Effector memory CD4-positive, alpha-beta T cell (primary cell): ENCODE data around the gene GRHL1.

Source experiments
- DNase-seq, 3 donors: peaks; one replicate each; pipeline ENCODE4 v3.0.0-alpha.2; 2020
- H3K27ac ChIP-seq: 2 replicates; pipeline ENCODE4 v1.7.0; 2013; ENCODE audit warnings: mild to moderate bottlenecking, low read length, moderate library complexity; ENCODE audit not compliant: insufficient read depth, poor library complexity, severe bottlenecking
- H3K27me3 ChIP-seq: replicated peaks from 2 replicates; pipeline ENCODE4 v1.7.0; 2013; ENCODE audit warnings: mild to moderate bottlenecking, low read length; ENCODE audit not compliant: insufficient read depth, control insufficient read depth, poor library complexity, severe bottlenecking
- H3K36me3 ChIP-seq: 2 replicates; pipeline ENCODE4 v1.7.0; 2013; ENCODE audit warnings: mild to moderate bottlenecking, low read length, moderate library complexity; ENCODE audit not compliant: control insufficient read depth, insufficient read depth
- H3K4me1 ChIP-seq: 2 replicates; pipeline ENCODE4 v1.7.0; 2013; ENCODE audit warnings: low read length, mild to moderate bottlenecking; ENCODE audit not compliant: control insufficient read depth, insufficient read depth, poor library complexity, severe bottlenecking
- H3K4me3 ChIP-seq: 2 replicates; pipeline ENCODE4 v1.7.0; 2013; ENCODE audit warnings: low read length, low read depth, mild to moderate bottlenecking; ENCODE audit not compliant: insufficient read depth, poor library complexity, severe bottlenecking
- H3K9me3 ChIP-seq: 2 replicates; pipeline ENCODE4 v1.7.0; 2013; ENCODE audit warnings: mild to moderate bottlenecking, low read length, moderate library complexity; ENCODE audit not compliant: control insufficient read depth

The GRHL1 gene

GRCh38 chr2:9961013-9961412, 9.5 kb downstream of the GRHL1 start:
- H3K36me3 ChIP-seq: no peaks in the 10 kb centered on the region
- H3K27me3 ChIP-seq: no peaks in the 10 kb centered on the region
- no peaks in the 10 kb centered on the region for H3K9me3 ChIP-seq
- H3K4me3 ChIP-seq: no peak overlapping the region
- no peaks in the 10 kb centered on the region for H3K4me1 ChIP-seq
- no peak for DNase-seq
- no peak overlapping the region for H3K27ac ChIP-seq

DNA sequence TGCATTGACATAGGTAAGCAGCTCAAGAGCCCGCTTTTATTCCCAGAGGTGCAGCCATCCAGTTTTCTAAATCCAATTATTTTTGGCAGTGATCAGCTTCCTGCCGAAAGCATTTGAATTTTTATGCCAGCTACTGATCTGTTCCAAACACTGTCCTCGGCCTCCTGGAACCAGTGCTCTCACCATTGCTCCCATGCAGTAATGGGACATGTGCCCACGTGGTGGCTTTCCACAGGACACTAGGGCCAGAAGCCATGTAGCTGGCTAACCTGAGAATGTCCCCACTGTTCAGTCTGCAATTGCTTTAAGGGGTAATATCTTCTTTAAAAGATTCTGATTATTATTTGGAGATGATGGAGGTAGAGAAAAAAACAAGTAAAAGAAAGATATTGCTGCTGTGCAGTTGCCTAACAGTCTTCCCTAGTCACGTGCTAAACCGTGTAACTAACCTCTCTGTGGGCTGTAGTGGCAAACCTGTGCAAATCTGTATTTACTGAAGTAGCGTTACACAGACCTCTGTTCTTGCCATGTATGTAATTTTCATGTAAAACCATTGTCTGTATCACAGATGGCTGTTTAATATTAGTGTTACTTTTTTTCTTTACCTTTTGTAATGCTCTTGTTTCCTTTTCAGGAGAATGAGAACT, 13.0 kb downstream of the GRHL1 start:
- Histone ChIP-seq H3K27me3 (no peaks in the 10 kb centered on the region), H3K9me3 (no peaks in the 10 kb centered on the region), H3K4me3 (no peak overlapping the region), H3K27ac (no peak overlapping the region), H3K36me3 (no peaks in the 10 kb centered on the region), H3K4me1 (no peaks in the 10 kb centered on the region)
- DNase-seq: no peak

DNA sequence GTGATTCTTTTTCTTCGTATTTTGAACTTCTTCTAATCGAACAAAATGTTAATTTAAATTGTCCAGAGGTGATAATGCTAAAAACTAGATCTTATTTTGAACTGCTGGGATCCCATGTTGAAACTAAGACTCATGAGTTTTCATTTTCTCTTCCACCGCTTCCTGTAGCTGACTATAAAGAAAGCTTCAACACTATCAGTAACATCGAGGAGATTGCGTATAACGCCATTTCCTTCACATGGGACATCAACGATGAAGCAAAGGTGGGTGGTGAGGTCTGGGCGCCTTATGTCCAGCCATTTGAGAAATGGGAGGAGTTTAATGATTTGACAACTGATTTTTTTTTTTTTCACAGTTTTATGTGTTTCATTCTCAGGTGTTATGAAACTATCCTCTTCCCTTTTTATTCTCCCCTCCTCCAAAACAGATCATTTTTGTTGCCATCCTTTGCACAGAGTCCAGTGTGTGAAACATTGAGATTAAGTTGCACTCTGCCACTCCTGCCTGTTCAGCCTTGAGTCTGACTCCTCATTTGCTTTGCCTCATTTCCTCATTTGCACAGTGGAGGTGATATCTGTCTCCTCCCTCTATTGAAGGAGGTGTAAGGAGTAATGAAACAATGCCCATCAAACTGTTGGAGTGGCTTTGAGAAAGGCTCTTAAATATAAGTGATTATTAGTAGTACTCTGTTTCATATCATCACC, 13.8 kb downstream of the GRHL1 start:
- H3K4me1 ChIP-seq: no peaks in the 10 kb centered on the region
- no peaks in the 10 kb centered on the region for H3K27me3 ChIP-seq
- H3K27ac ChIP-seq: no peak overlapping the region
- H3K36me3 ChIP-seq: no peaks in the 10 kb centered on the region
- H3K9me3 ChIP-seq: no peaks in the 10 kb centered on the region
- DNase-seq: no peak
- H3K4me3 ChIP-seq: no peak overlapping the region

GRCh38 chr2:9966491-9967022, 15.1 kb downstream of the GRHL1 start:
- Histone ChIP-seq H3K9me3 (no peaks in the 10 kb centered on the region), H3K4me3 (no peak overlapping the region), H3K27ac (no peak overlapping the region), H3K27me3 (no peaks in the 10 kb centered on the region), H3K4me1 (no peaks in the 10 kb centered on the region), H3K36me3 (no peaks in the 10 kb centered on the region)
- DNase-seq: no peak

GRCh38 chr2:9967053-9967775, 15.7 kb downstream of the GRHL1 start:
- Histone ChIP-seq H3K27me3 (no peaks in the 10 kb centered on the region), H3K27ac (no peak overlapping the region), H3K9me3 (no peaks in the 10 kb centered on the region), H3K4me3 (no peak overlapping the region), H3K4me1 (no peaks in the 10 kb centered on the region), H3K36me3 (no peaks in the 10 kb centered on the region)
- no peak for DNase-seq

GRCh38 chr2:9968553-9969497, 17.3 kb downstream of the GRHL1 start:
- no peaks in the 10 kb centered on the region for H3K36me3 ChIP-seq
- H3K4me1 ChIP-seq: no peaks in the 10 kb centered on the region
- DNase-seq: no peak
- no peak overlapping the region for H3K27ac ChIP-seq
- H3K4me3 ChIP-seq: no peak overlapping the region
- no peaks in the 10 kb centered on the region for H3K9me3 ChIP-seq
- no peaks in the 10 kb centered on the region for H3K27me3 ChIP-seq

GRCh38 chr2:9970200-9971044, 18.9 kb downstream of the GRHL1 start:
- Histone ChIP-seq H3K4me1 (no peaks in the 10 kb centered on the region), H3K4me3 (no peak overlapping the region), H3K27ac (no peak overlapping the region), H3K36me3 (no peaks in the 10 kb centered on the region), H3K27me3 (no peaks in the 10 kb centered on the region), H3K9me3 (no peaks in the 10 kb centered on the region)
- no peak for DNase-seq

DNA sequence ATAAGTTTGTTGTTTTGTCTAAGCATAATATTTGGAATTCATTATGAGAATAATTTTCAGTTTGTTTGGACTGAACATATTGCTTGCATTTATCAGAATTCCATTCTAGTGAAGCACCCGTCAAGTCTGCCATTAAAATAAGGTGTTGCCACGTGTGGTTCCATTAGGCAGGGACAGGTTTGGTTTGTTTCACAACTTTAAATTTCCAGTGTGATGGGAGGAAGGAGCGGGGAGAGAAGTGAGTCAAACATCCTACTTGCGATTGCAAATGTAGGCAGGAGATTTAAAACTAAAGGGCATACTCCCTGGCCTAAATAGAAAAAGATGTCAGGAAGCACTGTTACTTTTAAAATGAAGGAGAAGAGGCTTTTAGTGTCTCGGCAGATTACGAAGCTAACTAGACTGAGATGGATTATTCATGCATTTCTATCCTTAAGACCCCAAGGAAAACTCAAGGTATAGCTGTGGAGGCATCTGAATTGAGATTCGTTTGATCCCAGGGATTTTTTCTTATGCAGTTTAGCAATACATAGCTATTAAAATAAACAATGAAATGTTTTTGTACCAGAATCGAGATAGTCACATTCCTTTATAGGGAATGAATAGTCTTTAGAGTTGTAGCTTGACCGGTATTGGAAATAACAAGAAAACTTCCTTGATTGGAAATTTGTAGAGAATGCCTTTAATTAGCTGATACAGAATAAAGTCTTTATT, 19.8 kb downstream of the GRHL1 start:
- H3K36me3 ChIP-seq: no peaks in the 10 kb centered on the region
- no peak overlapping the region for H3K4me3 ChIP-seq
- DNase-seq: no peak
- H3K27me3 ChIP-seq: no peaks in the 10 kb centered on the region
- H3K4me1 ChIP-seq: no peaks in the 10 kb centered on the region
- no peak overlapping the region for H3K27ac ChIP-seq
- no peaks in the 10 kb centered on the region for H3K9me3 ChIP-seq
